Measurements from ENCODE around the gene ANKRD29.

The ANKRD29 gene

GRCh38 chr18:23608211-23608610 is 54.5 kb downstream of the ANKRD29 start:
- Histone ChIP-seq H3K4me3 (ENCODE audit: low read depth, low read length) (no peak overlapping the region), H3K27me3 (replicated peaks) (no peaks in the 10 kb centered on the region), H3K36me3 (replicated peaks) (no peaks in the 10 kb centered on the region), H3K27ac (no peak overlapping the region)
- TF ChIP-seq CTCF (IDR thresholded peaks at IDR 0.05; ENCODE audit: low read depth, low read length, missing control alignments) = no peak
- in situ Hi-C loops (cut with HindIII; ENCODE audit: low pct_ligation_motif_present, low sequenced_read_pairs) = no loop called here
- no peak for DNase-seq

- no peak overlapping the region for H3K4me3 ChIP-seq (ENCODE audit: low read depth, low read length)
- in situ Hi-C loops (cut with HindIII; ENCODE audit: low pct_ligation_motif_present, low sequenced_read_pairs) = no loop called here
- no peak overlapping the region for H3K27ac ChIP-seq
- H3K27me3 ChIP-seq (replicated peaks) = no peaks in the 10 kb centered on the region
- no peak for TF ChIP-seq CTCF (IDR thresholded peaks at IDR 0.05; ENCODE audit: low read depth, low read length, missing control alignments)
- no peak for DNase-seq
- H3K36me3 ChIP-seq (replicated peaks) = no peaks in the 10 kb centered on the region
These were observed 56.8 kb downstream of the ANKRD29 start for GRCh38 chr18:23605941-23606340.

- no peak for TF ChIP-seq CTCF (IDR thresholded peaks at IDR 0.05; ENCODE audit: low read depth, low read length, missing control alignments)
- Histone ChIP-seq H3K4me3 (ENCODE audit: low read depth, low read length) (no peak overlapping the region), H3K27ac (no peak overlapping the region), H3K36me3 (replicated peaks) (no peaks in the 10 kb centered on the region), H3K27me3 (replicated peaks) (no peaks in the 10 kb centered on the region)
- in situ Hi-C loops (cut with HindIII; ENCODE audit: low pct_ligation_motif_present, low sequenced_read_pairs) = no loop called here
- no peak for DNase-seq
These were observed 62.9 kb downstream of the ANKRD29 start for GRCh38 chr18:23599809-23600208.

GRCh38 chr18:23596183-23596582 is 66.5 kb downstream of the ANKRD29 start:
- H3K4me3 ChIP-seq (ENCODE audit: low read depth, low read length) = no peak overlapping the region
- no peaks in the 10 kb centered on the region for H3K36me3 ChIP-seq (replicated peaks)

GRCh38 chr18:23595591-23595990 is 67.1 kb downstream of the ANKRD29 start:
- no peak for TF ChIP-seq CTCF (IDR thresholded peaks at IDR 0.05; ENCODE audit: low read depth, low read length, missing control alignments)
- in situ Hi-C loops (cut with HindIII; ENCODE audit: low pct_ligation_motif_present, low sequenced_read_pairs) = no loop called here
- H3K36me3 ChIP-seq (replicated peaks) = no peaks in the 10 kb centered on the region
- no peak overlapping the region for H3K4me3 ChIP-seq (ENCODE audit: low read depth, low read length)
- no peak for DNase-seq
- H3K27me3 ChIP-seq (replicated peaks) = no peaks in the 10 kb centered on the region
- no peak overlapping the region for H3K27ac ChIP-seq

More at GRCh38 chr18:23596183-23596582, 66.5 kb downstream of the ANKRD29 start:
- in situ Hi-C loops (cut with HindIII; ENCODE audit: low pct_ligation_motif_present, low sequenced_read_pairs) = no loop called here
- H3K27me3 ChIP-seq (replicated peaks) = no peaks in the 10 kb centered on the region
- TF ChIP-seq CTCF (IDR thresholded peaks at IDR 0.05; ENCODE audit: low read depth, low read length, missing control alignments) = no peak
- DNase-seq = no peak
- H3K27ac ChIP-seq = no peak overlapping the region

- no peak for TF ChIP-seq CTCF (IDR thresholded peaks at IDR 0.05; ENCODE audit: low read depth, low read length, missing control alignments)
- H3K27me3 ChIP-seq (replicated peaks) = no peaks in the 10 kb centered on the region
- H3K4me3 ChIP-seq (ENCODE audit: low read depth, low read length) = no peak overlapping the region
- in situ Hi-C loops (cut with HindIII; ENCODE audit: low pct_ligation_motif_present, low sequenced_read_pairs) = no loop called here
- DNase-seq = peak; percentile 69
- peak overlapping the region; percentile 40 for H3K27ac ChIP-seq
- H3K36me3 ChIP-seq (replicated peaks) = no peaks in the 10 kb centered on the region
These were observed 69.0 kb downstream of the ANKRD29 start for GRCh38 chr18:23593720-23594119.
